HG02973 (cell line): ENCODE results near the gene GPR25.

ENCODE experiments used
- ATAC-seq: cut with Tn5 transposase; IDR thresholded peaks from one replicate; pipeline ENCODE4 v1.9.1; 2021; ENCODE audit warnings: moderate library complexity; ENCODE audit not compliant: unreplicated experiment

Gene GPR25

GRCh38 chr1:200873116-200873670 lies 412 bp downstream of the GPR25 start:
- no peak for ATAC-seq

GRCh38 chr1:200873671-200874397 lies 1.1 kb downstream of the GPR25 start:
- ATAC-seq, result no peak

GRCh38 chr1:200874694-200875093 lies 1.9 kb downstream of the GPR25 start:
- ATAC-seq, result no peak

- no peak for ATAC-seq
Observed at GRCh38 chr1:200875416-200875815, 2.6 kb downstream of the GPR25 start.

GRCh38 chr1:200877010-200877409 lies 4.2 kb downstream of the GPR25 start:
- no peak for ATAC-seq

- ATAC-seq, result peak; percentile 49
Observed at GRCh38 chr1:200877839-200878551, 5.2 kb downstream of the GPR25 start.

- ATAC-seq, result no peak
Observed at GRCh38 chr1:200880212-200880611, 7.4 kb downstream of the GPR25 start.

GRCh38 chr1:200883118-200883517 lies 10.3 kb downstream of the GPR25 start:
- no peak for ATAC-seq

GRCh38 chr1:200885623-200886402 lies 13.0 kb downstream of the GPR25 start:
- no peak for ATAC-seq

GRCh38 chr1:200886594-200886993 lies 13.8 kb downstream of the GPR25 start:
- ATAC-seq, result no peak

- no peak for ATAC-seq
Observed at GRCh38 chr1:200887036-200887435, 14.3 kb downstream of the GPR25 start.

- no peak for ATAC-seq
Observed at GRCh38 chr1:200887772-200888348, 15.1 kb downstream of the GPR25 start.

GRCh38 chr1:200888349-200888838 lies 15.6 kb downstream of the GPR25 start:
- peak; percentile 90 for ATAC-seq

GRCh38 chr1:200889571-200889970 lies 16.8 kb downstream of the GPR25 start:
- no peak for ATAC-seq

- no peak for ATAC-seq
Observed at GRCh38 chr1:200890027-200890426, 17.2 kb downstream of the GPR25 start.

GRCh38 chr1:200890818-200891773 lies 18.3 kb downstream of the GPR25 start:
- no peak for ATAC-seq

- ATAC-seq, result no peak
Observed at GRCh38 chr1:200891774-200892157, 19.0 kb downstream of the GPR25 start.

- ATAC-seq, result no peak
Observed at GRCh38 chr1:200892546-200892945, 19.8 kb downstream of the GPR25 start.

- no peak for ATAC-seq
Observed at GRCh38 chr1:200892958-200893357, 20.2 kb downstream of the GPR25 start.

- no peak for ATAC-seq
Observed at GRCh38 chr1:200893411-200893901, 20.7 kb downstream of the GPR25 start.
